Measurements from ENCODE around the gene KLF2. TPM values are rescaled to one million over a fixed set of nuclear protein-coding genes. Genes with fewer than 3 reads are reported as not detected.

Gene KLF2
- total RNA-seq, 1 donor from 2014 or later, result 44.7 TPM

GRCh38 chr19:16373079-16373478 is 48.5 kb downstream of the KLF2 start:
- H3K4me1 Mint-ChIP-seq (ENCODE audit: low read depth), result peaks cover 4% of the 10 kb centered on the region
- no peak overlapping the region for H3K27ac Mint-ChIP-seq (ENCODE audit: unreplicated experiment)
- no peak for DNase-seq (ENCODE audit: low spot score)
- no peaks in the 10 kb centered on the region for H3K27me3 Mint-ChIP-seq (ENCODE audit: low read depth)
- no peak for TF ChIP-seq CTCF (IDR thresholded peaks at IDR 0.05)
- no peaks in the 10 kb centered on the region for H3K9me3 Mint-ChIP-seq (ENCODE audit: low read depth)
- no peak overlapping the region for H3K4me3 Mint-ChIP-seq (ENCODE audit: unreplicated experiment)
- peaks cover 20% of the 10 kb centered on the region for H3K36me3 Mint-ChIP-seq (ENCODE audit: low read depth)

- no peak for DNase-seq (ENCODE audit: low spot score)
- H3K27me3 Mint-ChIP-seq (ENCODE audit: low read depth), result no peaks in the 10 kb centered on the region
- H3K9me3 Mint-ChIP-seq (ENCODE audit: low read depth), result no peaks in the 10 kb centered on the region
- no peak overlapping the region for H3K27ac Mint-ChIP-seq (ENCODE audit: unreplicated experiment)
- peaks cover 20% of the 10 kb centered on the region for H3K36me3 Mint-ChIP-seq (ENCODE audit: low read depth)
- no peak overlapping the region for H3K4me3 Mint-ChIP-seq (ENCODE audit: unreplicated experiment)
- TF ChIP-seq CTCF (IDR thresholded peaks at IDR 0.05), result no peak
- peaks cover 4% of the 10 kb centered on the region for H3K4me1 Mint-ChIP-seq (ENCODE audit: low read depth)
These were observed 48.9 kb downstream of the KLF2 start for GRCh38 chr19:16373532-16373931.

GRCh38 chr19:16373989-16374388 is 49.4 kb downstream of the KLF2 start:
- no peak overlapping the region for H3K27ac Mint-ChIP-seq (ENCODE audit: unreplicated experiment)
- H3K4me1 Mint-ChIP-seq (ENCODE audit: low read depth), result peaks cover 4% of the 10 kb centered on the region
- no peak overlapping the region for H3K4me3 Mint-ChIP-seq (ENCODE audit: unreplicated experiment)
- H3K36me3 Mint-ChIP-seq (ENCODE audit: low read depth), result peaks cover 20% of the 10 kb centered on the region
- no peak for DNase-seq (ENCODE audit: low spot score)
- no peaks in the 10 kb centered on the region for H3K9me3 Mint-ChIP-seq (ENCODE audit: low read depth)
- no peaks in the 10 kb centered on the region for H3K27me3 Mint-ChIP-seq (ENCODE audit: low read depth)
- no peak for TF ChIP-seq CTCF (IDR thresholded peaks at IDR 0.05)

GRCh38 chr19:16374436-16374835 is 49.8 kb downstream of the KLF2 start:
- TF ChIP-seq CTCF (IDR thresholded peaks at IDR 0.05), result no peak
- Mint-ChIP-seq H3K36me3 (ENCODE audit: low read depth) (peaks cover 20% of the 10 kb centered on the region), H3K4me1 (ENCODE audit: low read depth) (peaks cover 4% of the 10 kb centered on the region), H3K27me3 (ENCODE audit: low read depth) (no peaks in the 10 kb centered on the region), H3K4me3 (ENCODE audit: unreplicated experiment) (no peak overlapping the region), H3K27ac (ENCODE audit: unreplicated experiment) (no peak overlapping the region), H3K9me3 (ENCODE audit: low read depth) (no peaks in the 10 kb centered on the region)
- no peak for DNase-seq (ENCODE audit: low spot score)

- Mint-ChIP-seq H3K4me1 (ENCODE audit: low read depth) (peaks cover 4% of the 10 kb centered on the region), H3K27ac (ENCODE audit: unreplicated experiment) (no peak overlapping the region), H3K4me3 (ENCODE audit: unreplicated experiment) (no peak overlapping the region), H3K27me3 (ENCODE audit: low read depth) (no peaks in the 10 kb centered on the region), H3K9me3 (ENCODE audit: low read depth) (no peaks in the 10 kb centered on the region), H3K36me3 (ENCODE audit: low read depth) (peaks cover 20% of the 10 kb centered on the region)
- DNase-seq (ENCODE audit: low spot score), result no peak
- TF ChIP-seq CTCF (IDR thresholded peaks at IDR 0.05), result no peak
These were observed 50.7 kb downstream of the KLF2 start for GRCh38 chr19:16375157-16375935.
